NCI-H1105 treated with DMSO at 0.1 percent for 48 hours (cell line): ENCODE measurements around the gene TMEM178B.
A peak's percentile ranks its signal among the peaks of the same experiment; 100 is the strongest.
"Not testable (repeated sequence)": the region's sequence is repeated elsewhere in the genome, so short reads cannot be mapped to it uniquely, and the experiment has no call there.

Experiments used
- DNase-seq: peaks from one replicate; lab custom pipeline; 2025; lab: John Stamatoyannopoulos, UW

The TMEM178B gene

GRCh38 chr7:141312828-141313521 is 239.1 kb downstream of the TMEM178B start:
- no peak for DNase-seq

- DNase-seq = no peak
Observed at GRCh38 chr7:141313896-141314295, 240.0 kb downstream of the TMEM178B start.

GRCh38 chr7:141317033-141317585 is 243.2 kb downstream of the TMEM178B start:
- DNase-seq = no peak

GRCh38 chr7:141320287-141320686 is 246.4 kb downstream of the TMEM178B start:
- DNase-seq = no peak

- DNase-seq = no peak
Observed at GRCh38 chr7:141322383-141322782, 248.5 kb downstream of the TMEM178B start.

GRCh38 chr7:141323826-141324225 is 250.0 kb downstream of the TMEM178B start:
- no peak for DNase-seq

- DNase-seq = no peak
Observed at GRCh38 chr7:141324870-141325269, 251.0 kb downstream of the TMEM178B start.

- no peak for DNase-seq
Observed at GRCh38 chr7:141325275-141325674, 251.4 kb downstream of the TMEM178B start.

- no peak for DNase-seq
Observed at GRCh38 chr7:141328290-141328689, 254.4 kb downstream of the TMEM178B start.

GRCh38 chr7:141330285-141330684 is 256.4 kb downstream of the TMEM178B start:
- DNase-seq = not testable (repeated sequence)

- no peak for DNase-seq
Observed at GRCh38 chr7:141333459-141333858, 259.6 kb downstream of the TMEM178B start.

- no peak for DNase-seq
Observed at GRCh38 chr7:141335164-141335563, 261.3 kb downstream of the TMEM178B start.

GRCh38 chr7:141339603-141340002 is 265.7 kb downstream of the TMEM178B start:
- DNase-seq = no peak

GRCh38 chr7:141340991-141341390 is 267.1 kb downstream of the TMEM178B start:
- no peak for DNase-seq

- no peak for DNase-seq
Observed at GRCh38 chr7:141342621-141343408, 269.0 kb downstream of the TMEM178B start.

- no peak for DNase-seq
Observed at GRCh38 chr7:141344153-141344935, 270.5 kb downstream of the TMEM178B start.

GRCh38 chr7:141348728-141349127 is 274.9 kb downstream of the TMEM178B start:
- no peak for DNase-seq

- DNase-seq = peak; percentile 18
Observed at GRCh38 chr7:141349338-141349737, 275.5 kb downstream of the TMEM178B start.

- no peak for DNase-seq
Observed at GRCh38 chr7:141349804-141350203, 275.9 kb downstream of the TMEM178B start.

- no peak for DNase-seq
Observed at GRCh38 chr7:141351175-141351574, 277.3 kb downstream of the TMEM178B start.

GRCh38 chr7:141352955-141353354 is 279.1 kb downstream of the TMEM178B start:
- no peak for DNase-seq

GRCh38 chr7:141354251-141354650 is 280.4 kb downstream of the TMEM178B start:
- no peak for DNase-seq
